Stimulated activated CD8-positive, alpha-beta memory T cell treated with anti-CD3 and anti-CD28 coated beads, Interleukin-4, amount 100 ng/mL, for 4 hours (primary cell): ENCODE data around the gene CDA.
"Not testable (repeated sequence)": the region's sequence is repeated elsewhere in the genome, so short reads cannot be mapped to it uniquely, and the experiment has no call there.

Experiments used
- DNase-seq, 2 donors: peaks; one replicate each; pipeline ENCODE4 v3.0.0-alpha.2; 2020; ENCODE audit warnings: low read depth in 2 of 2, low spot score in 1 of 2

CDA gene

DNA sequence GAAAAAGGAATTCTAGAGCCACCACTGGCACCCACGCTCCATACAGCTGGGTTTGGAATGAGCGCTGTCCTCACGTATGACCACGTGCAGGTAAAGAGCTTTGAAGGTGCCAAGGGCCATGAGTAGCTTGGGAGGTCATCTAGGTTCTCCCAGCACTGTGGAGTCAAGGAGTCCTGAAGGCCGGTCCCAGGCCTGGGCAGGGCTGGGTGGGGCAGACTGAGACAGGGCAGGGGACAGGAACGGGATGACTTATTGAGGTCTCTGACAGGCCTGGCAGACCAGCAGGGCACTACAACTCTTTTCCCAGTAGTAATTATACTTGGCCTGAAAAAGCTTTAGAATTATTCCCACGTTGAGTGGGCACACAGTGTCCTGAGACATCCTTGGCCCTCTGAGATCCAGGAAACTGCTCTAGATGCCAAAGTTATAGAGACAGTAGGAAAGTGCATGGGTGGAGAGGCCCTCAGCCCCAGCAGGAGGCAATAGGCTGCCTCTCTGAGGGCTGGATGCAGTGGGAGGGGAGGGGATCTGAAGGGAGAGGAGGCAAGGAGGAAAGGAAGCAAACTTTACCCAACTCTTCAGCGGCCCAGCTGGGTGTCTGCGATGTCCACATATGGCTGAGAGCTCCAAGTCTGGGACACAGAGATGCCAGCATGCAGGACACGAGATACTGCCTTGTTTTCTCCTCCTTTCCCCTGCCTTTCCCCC lies 1.8 kb upstream of the CDA start:
- DNase-seq = no peak

- DNase-seq = no peak
Measured at GRCh38 chr1:20587661-20588053, 1.2 kb upstream of the CDA start.

GRCh38 chr1:20589331-20590278 lies 708 bp downstream of the CDA start:
- no peak for DNase-seq

DNA sequence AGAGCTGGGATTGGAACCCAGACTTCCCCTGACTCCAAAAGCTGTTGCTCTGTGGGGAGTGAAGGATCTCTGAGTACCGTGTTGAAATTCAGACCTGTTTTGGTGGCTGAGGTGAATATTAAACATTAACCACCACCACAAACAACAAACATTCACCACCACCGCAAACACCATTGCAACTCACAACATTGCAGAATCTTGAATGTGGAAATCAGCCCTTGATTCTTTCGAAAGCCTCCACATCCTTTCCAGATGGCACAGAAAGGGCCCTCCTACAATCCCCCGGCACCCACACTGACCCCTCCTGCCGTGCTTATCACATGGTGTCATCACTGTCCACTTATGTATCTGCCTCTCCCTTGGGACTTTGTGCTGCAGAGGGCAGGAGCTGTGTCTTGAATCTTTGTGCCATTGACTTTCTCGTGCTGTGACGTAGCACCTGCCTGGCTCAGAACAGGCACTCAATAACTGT lies 1.4 kb downstream of the CDA start:
- no peak for DNase-seq

DNA sequence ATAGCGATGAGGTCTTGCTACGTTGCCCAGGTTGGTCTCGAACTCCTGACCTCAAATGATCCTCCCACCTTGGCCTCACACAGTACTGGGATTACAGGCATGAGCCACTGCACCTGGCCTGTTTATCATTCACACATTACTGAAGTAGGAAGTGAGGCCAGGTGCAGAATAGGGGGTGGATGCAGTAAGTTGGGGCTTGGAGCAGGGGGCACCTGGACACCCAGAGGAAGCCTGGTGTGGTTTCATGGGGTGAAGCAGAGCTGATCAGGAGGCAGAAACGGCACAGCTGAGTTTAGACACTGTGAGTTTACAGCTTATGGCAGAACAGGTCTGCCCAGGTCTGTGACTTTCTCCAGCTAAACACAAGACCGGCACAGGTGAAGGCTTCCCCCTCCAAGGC lies 4.9 kb downstream of the CDA start:
- no peak for DNase-seq

GRCh38 chr1:20594746-20595145 lies 5.8 kb downstream of the CDA start:
- no peak for DNase-seq

DNA sequence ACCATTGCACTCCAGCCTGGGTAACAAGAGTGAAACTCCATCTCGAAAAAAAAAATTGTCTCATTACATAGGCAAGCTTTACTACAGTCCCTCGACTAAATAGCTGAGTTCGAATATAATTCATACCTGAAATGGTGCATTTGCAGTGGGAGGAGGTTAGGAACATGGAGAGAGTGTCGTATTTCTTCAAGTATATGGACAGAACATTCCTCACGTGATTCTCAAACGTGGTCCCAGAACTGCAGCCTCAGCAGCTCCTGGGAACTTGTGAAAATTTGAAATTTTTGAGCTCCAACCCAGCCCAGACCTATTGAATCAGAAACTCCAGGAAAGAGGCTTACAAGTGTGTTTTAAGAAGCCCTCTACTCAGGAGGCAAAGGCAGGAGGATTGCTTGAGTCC lies 7.2 kb downstream of the CDA start:
- no peak for DNase-seq

DNA sequence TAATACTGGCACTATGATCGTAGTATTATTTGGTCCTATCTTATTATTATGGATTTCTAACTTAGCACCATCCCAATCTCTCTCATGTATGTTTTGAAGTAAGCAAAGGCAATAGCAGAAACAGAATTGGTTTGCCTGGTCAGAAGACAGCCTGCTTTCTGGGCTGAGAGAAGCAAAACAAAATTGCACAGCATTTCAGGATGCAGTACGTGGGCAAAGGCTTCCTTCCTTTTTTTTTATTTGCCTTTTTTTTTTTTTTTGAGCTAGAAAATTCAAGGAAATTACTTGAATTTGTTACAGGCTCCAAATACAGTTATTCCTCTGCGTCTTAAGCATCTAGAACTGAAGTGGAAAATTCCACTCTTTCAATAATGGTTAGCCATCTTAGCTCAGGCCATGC lies 8.8 kb downstream of the CDA start:
- no peak for DNase-seq

DNA sequence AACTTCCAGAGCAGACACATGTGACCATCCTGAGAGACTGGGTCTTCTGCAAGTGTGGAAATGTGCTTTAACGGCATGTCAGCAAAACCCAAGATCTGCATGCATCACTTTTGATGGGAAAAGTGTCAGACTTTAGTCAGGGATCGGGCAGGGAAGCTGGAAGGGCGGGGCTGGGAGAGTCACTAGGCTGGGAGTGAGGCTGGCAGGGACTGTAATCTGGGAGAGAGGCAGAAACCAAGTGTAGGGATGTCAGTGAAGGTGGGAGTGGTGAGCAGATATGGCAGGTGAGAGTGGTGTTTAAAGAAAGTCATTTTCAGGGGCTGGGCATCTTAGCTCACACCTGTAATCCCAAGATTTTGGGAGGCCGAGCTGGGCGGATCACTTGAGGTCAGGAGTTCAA lies 11.3 kb downstream of the CDA start:
- DNase-seq = no peak

DNA sequence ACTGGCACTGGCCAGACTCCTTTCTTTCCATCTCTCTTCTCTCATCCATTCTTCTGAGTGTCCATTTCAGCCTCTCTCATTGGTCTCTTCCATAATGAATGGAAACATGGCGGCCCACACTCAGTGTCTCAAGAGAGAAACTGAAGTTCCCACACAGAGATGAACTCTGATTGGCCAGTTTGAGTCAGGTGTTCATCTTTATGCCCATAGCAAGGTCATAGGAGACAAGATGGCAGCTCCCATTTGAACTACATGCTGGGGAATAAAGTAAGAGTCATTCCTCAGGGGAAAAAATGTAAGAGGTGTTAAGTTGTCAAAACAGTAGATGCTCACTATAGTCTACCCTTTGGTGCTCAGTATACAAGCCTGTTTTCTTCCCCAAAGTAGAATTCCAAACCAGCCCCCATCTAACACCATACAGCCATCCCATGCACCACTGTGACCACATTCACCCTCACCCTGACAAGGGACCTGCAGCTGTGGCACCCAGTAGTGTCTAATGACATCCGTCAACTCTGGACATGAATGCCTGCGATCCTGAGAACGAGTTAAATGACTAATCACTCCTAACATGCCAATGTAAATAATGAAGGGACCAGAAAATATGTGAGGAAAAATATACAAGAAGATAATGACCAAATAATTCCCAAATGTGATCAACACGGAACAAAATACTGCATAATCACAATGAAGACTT lies 12.4 kb downstream of the CDA start:
- no peak for DNase-seq

- DNase-seq = no peak
Measured at GRCh38 chr1:20602851-20603450, 14.1 kb downstream of the CDA start.

DNA sequence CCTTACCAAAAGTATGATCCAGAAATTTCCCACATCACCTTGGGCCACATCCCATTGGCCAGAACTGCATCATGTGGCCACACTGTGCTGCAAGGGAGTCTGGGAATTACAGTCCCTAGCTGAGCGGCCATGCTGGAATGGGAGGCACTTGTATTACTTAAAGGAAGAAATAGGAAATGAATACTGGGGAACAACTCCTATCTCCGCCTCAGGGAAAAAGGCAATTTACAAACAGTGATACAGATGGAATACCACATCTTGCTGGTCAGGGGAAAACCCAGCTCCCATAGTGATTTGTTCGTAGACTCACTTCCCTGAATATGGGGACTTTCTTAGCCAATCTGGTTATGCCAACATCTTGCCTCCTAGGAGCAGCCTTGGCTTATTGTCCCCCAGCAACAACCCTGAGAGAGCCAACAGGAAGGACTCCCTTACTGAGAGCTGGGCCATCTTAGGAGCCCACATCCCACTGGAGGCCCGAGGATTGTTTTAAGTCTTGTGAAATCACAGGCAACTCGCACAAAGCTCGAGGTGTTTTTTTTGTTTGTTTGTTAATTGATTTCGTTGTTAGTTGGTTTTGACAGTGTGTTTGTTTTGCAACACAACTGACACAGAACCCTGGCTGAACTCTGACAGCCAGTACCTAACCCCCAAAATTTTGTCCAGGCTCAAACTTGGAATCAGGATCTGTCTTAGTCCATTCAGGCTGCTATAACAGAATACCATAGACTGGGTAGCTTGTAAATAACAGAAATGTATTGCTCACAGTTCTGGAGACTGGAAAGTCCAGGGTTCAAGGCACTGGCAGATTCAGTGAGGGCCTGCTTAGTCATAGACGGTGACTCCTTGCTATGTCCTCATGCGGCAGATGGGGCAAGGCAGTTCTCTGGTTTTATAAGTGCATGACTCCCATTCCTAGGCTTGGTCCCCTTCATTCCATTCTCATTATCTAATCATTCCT lies 14.9 kb downstream of the CDA start:
- DNase-seq = no peak

DNA sequence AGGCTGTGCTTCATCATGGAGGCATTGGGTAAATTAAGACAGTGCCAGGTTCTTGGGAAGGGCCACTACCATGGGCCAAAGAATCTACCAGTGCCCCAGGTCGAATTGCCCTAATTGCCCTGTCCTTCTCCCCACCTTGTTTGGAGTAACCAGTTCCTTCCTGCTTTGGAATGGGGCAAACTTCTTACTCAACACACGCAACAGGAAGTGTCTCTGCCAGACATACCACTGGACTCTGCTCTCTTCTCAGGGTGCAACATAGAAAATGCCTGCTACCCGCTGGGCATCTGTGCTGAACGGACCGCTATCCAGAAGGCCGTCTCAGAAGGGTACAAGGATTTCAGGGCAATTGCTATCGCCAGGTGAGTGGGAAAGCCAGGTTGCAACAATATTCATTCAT lies 15.8 kb downstream of the CDA start:
- DNase-seq = no peak

DNA sequence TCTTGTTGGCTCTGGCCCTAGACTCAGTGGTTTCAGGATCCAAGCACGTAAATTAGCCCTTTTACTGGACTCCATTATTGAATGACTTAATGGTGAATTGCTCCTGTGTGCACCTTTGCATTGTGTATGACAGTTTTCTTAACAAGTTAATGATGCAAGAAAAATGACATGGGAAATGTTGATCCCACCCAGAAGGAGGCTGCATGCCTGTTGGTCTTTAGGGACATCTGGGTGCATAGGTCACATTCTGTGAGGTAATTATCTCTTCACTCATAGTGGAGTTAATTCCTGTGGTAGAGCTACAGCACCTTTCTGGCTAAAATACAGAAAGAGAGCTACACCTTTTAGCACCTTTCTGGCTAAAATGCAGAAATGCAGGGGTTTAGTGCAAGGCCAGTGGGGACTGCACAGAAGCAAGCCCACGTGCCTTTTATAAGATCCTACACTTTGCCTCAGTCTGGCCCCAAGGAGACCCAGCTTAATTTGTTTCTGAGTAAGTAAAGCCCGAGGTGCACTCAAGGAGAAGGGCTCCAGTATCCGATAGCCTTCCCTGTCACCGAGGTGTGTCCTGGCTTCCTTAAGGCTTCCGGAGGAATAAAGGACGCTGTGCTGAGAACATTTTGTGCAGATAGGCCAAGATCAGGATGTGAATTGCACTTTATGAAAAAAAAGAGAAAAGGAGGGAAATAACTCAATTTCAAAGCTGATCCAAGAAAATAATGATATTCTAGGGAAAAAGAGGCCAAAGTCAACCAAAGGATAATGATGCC lies 18.1 kb downstream of the CDA start:
- DNase-seq = not testable (repeated sequence)

DNA sequence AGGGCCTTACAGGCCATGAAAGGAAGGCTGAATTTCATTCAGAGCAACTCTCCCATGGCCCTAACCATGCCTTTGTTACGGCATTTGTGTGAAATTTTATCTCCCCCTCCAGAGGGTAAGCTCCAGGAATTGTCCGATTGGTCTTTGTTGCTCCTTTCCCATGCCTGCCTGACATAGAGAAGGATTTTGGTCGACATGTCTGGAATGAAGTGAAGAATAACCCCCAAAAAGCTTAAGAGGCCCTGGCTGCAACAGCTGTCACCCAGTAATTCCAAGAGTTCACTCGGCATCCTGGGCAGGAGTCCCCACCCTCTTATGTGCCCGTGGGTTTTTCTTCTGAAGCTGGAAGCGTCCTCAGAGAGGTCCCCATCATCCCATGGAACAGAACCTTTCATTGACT lies 20.6 kb downstream of the CDA start:
- no peak for DNase-seq

- no peak for DNase-seq
Measured at GRCh38 chr1:20610970-20611369, 22.1 kb downstream of the CDA start.

DNA sequence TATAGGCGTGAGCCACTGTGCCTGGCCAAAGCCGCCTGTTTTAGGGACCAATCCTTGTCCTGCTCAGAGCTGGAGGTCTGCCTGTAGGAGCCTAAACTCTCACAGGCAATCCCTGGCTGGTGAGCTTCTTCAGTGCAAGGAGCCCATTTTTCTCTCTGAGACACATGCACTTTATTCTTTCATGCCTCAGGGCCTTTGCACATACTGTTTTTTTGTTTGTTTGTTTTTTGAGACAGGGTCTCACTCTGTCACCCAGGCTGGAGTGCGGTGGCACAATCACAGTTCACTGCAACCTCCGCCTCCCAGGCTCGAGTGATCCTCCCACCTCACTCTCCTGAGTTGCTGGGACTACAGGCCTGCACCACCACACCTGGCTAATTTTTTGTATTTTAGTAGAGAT lies 22.8 kb downstream of the CDA start:
- DNase-seq = no peak

DNA sequence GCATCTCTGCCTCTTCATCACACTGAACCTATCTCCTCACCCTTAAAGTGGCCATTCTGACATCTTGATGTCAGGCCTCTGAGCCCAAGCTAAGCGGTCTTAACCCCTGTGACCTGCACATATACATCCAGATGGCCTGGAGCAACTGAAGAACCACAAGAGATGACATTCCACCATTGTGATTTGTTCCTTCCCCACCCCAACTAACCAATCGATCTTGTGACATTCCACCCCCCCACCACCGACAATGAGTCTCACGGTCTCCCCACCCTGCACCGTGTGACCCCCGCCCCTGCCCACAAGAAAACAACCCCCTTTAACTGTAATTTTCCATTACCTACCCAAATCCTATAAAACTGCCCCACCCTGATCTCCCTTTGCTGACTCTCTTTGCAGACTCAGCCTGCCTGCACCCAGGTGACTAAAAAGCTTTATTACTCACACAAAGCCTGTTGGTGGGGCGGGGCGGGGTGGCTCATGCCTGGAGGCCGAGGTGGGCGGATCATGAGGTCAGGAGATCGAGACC lies 23.4 kb downstream of the CDA start:
- no peak for DNase-seq

- no peak for DNase-seq
Measured at GRCh38 chr1:20614131-20614579, 25.3 kb downstream of the CDA start.
